Measurements from ENCODE around the gene AEBP2.

The AEBP2 gene

GRCh38 chr12:19527866-19528265, 88.6 kb downstream of the AEBP2 start:
- H3K4me3 ChIP-seq = no peak overlapping the region
- H3K27ac ChIP-seq = no peak overlapping the region
- no peak for TF ChIP-seq CTCF (IDR thresholded peaks at IDR 0.05)
- no peak for DNase-seq (ENCODE audit: low spot score)

- no peak overlapping the region for H3K27ac ChIP-seq
- TF ChIP-seq CTCF (IDR thresholded peaks at IDR 0.05) = no peak
- DNase-seq (ENCODE audit: low spot score) = no peak
- H3K4me3 ChIP-seq = no peak overlapping the region
Measured at GRCh38 chr12:19528750-19529149, 89.5 kb downstream of the AEBP2 start.

- H3K4me3 ChIP-seq = no peak overlapping the region
- DNase-seq (ENCODE audit: low spot score) = no peak
- peak overlapping the region in 1 of 2 donors; percentile 42 for H3K27ac ChIP-seq
- no peak for TF ChIP-seq CTCF (IDR thresholded peaks at IDR 0.05)
Measured at GRCh38 chr12:19529951-19530636, 90.8 kb downstream of the AEBP2 start.

- TF ChIP-seq CTCF (IDR thresholded peaks at IDR 0.05) = no peak
- Histone ChIP-seq H3K4me3 (no peak overlapping the region), H3K27ac (no peak overlapping the region)
- DNase-seq (ENCODE audit: low spot score) = no peak
Measured at GRCh38 chr12:19530637-19531023, 91.3 kb downstream of the AEBP2 start.

GRCh38 chr12:19533567-19533966, 94.3 kb downstream of the AEBP2 start:
- no peak for TF ChIP-seq CTCF (IDR thresholded peaks at IDR 0.05)
- DNase-seq (ENCODE audit: low spot score) = no peak
- H3K27ac ChIP-seq = no peak overlapping the region
- H3K4me3 ChIP-seq = no peak overlapping the region

- Histone ChIP-seq H3K27ac (no peak overlapping the region), H3K4me3 (no peak overlapping the region)
- TF ChIP-seq CTCF (IDR thresholded peaks at IDR 0.05) = no peak
- no peak for DNase-seq (ENCODE audit: low spot score)
Measured at GRCh38 chr12:19539071-19539470, 99.8 kb downstream of the AEBP2 start.

GRCh38 chr12:19539836-19540235, 100.5 kb downstream of the AEBP2 start:
- TF ChIP-seq CTCF (IDR thresholded peaks at IDR 0.05) = no peak
- no peak overlapping the region for H3K27ac ChIP-seq
- no peak for DNase-seq (ENCODE audit: low spot score)
- no peak overlapping the region for H3K4me3 ChIP-seq
